GM15510 (cell line): ENCODE results near the gene GALE.

ENCODE experiments used
- POLR2A ChIP-seq: IDR thresholded peaks from 3 replicates; pipeline ENCODE4 v1.6.1; 2011; ENCODE audit warnings: borderline replicate concordance; ENCODE audit not compliant: insufficient read length; ENCODE audit errors: extremely low read depth

GALE gene

DNA sequence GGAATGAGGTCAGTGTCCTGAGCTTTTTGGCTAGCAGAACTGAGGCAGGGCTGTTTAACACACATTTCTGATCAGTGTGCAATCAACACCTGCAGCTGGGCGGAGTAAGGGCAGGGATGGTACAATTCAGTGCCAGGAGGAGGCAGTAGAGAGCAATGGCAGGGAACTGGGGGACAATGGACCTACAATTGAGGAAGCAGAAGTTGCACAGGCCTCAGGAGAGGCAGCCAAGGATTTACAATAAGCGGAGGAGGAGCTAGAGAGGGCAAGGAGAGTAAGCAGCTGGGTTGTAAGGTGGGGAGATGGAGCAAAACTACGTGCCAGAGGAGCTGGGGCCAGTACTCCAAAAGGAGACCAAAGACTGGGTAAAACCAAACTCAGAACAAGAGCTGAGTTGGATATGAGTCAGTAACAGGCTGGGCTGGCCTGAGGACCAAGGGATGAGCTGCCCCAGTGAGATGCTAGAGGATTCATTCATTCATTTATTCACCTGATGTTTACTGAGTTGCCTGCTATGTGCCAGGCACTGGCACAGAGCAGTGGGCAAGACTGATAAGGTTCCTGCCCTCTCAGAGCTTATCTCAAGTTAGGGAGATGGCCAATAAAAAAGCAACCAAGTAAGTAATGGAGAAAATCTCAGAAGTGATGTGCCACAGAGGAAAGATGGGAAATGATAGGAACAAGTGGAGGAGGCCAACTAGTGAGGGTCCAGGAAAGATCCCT lies 10.4 kb upstream of the GALE start:
- no peak for TF ChIP-seq POLR2A

DNA sequence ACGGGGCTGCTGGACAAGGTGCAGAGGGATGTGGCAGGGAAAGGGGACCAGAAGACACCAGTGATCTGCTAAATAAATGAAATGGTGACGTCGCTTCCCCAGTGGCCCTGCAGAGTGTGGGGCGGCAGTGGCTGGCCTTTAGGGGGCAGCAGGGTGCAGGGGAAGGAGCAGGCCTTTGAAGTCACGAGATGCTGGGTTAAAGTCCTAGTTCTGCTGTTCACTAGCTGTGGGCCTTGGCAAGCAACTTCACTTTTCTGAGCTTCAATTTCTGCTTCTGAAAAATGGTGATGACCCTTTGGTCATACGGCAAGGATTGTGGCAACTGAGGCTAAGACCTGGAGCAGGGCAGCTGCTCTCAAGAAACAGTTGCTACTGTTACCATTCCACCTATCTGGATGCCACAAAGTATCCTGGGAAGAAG lies 9.2 kb upstream of the GALE start:
- TF ChIP-seq POLR2A, result no peak

DNA sequence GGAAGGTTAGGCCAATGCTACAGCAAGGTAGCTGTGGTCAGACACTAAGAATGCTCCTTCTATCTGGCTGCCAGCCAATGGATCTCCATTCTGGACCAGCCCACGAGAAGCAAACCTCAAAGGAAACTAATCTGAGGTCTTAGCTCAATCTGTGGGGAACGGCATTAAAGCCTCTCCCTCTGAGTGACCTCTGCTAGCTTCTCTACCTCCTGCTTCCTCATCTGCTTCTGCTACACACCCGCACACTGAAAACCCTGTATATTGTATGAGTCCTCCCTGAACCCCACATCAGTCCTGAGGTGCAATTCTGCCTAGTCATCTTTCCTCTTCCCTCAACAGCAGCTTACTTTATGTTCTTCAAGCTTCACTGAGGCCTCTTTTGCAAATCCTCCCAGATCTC lies 6.9 kb upstream of the GALE start:
- TF ChIP-seq POLR2A, result no peak

DNA sequence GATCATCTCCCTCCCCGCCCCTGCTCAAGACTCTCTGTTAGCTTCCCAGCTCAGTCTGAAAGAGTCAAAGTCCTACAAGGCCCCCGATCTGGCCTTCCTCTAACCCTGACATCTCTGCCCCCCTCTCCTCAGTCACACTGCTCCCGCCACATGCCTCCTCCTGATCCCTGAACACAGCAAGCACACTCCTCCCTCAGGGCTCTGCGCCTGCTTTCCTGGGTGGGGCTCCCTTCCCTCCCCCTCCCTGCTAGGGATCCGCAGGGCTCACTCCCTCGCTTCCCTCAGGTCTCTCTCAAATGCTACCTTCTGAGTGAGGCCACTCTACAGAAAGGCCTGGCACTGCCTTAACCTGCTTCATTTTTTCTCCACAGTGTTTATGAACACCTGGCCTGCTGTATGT lies 5.7 kb upstream of the GALE start:
- TF ChIP-seq POLR2A, result no peak

DNA sequence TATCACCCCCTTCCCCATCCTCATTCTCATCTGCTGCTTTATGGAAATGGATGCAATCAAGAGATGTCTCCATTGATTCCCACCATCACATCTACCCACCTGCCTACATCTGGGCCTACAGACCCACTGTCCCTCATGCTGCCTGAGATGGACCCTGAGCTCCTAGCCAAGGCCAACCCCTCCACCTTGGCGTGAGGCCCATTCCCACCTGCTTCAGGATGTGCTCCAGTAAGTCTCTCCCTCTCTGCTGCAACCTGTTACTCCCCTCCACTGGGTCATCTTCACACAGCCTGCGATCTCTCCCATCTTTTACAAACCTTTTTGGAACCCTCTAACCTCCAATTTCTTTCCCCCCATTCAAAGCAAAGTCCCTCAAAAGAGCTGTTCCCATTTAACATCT lies 4.5 kb upstream of the GALE start:
- no peak for TF ChIP-seq POLR2A

DNA sequence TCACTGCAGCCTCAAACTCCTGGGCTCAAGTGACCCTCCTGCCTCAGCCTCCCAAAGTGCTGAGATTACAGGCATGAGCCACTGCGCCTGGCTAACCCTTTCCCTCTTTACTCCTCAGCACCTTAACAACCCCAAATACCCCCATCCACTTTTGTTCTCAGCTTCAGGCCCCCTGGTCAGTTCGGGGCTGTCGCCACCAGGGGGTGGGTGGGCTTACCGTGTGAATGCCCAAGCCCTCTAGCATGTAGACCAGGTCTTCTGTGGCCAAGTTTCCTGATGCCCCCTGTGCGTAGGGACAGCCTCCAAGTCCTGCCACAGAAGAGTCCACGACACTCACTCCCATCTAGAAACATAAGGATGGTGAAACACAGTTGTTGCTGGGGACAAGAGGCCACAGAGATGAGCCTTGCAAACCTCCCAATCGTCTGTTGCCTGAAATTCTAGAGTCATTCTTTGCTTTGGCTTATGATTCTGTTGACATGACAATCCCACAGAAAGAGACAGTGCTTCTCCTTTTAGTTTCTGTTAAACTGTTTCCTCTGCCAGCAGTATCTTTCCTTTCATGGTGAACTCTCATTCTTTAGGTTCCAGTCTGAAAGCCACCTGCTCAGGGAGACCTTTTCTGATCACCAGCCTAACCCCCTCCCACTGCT lies 3.8 kb upstream of the GALE start:
- TF ChIP-seq POLR2A, result no peak

DNA sequence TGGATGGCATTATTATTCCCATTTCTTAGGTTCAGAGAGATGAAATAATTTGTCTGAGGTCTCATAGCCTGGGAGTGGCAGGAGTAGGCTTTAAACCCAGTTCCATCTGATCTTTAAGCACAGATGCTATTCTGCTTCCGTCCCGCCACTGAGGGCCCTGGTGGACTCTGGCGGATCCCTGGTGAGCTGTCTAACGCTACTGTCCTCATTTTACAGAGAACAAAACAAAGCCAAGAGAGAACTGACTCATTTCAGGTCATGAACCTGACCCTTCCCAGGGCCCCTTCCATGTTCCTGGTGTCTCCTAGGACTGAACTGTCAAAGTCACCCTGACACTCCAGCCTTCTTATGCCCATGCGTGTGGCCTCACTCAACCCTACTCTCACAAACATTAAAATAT lies 3.1 kb upstream of the GALE start:
- no peak for TF ChIP-seq POLR2A

DNA sequence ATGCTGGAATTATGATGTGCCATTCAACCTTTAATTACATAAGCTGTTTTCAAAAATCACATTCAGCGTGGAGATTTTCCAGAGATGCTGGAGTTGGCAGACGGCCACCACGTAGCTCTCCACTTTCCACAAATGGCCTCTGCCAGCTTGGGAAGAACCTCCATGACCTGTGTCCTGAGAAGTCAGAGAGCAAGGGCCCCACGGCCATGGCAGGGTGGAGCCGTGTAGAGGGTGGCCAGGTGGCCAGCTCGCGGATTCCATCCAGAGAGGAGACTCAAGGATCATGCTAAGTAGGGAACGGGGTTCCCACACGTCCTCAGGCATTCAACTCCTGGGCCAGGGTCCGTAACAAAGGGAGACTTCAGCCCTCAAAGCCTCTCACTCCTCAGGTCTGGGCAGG lies 1.3 kb upstream of the GALE start:
- TF ChIP-seq POLR2A, result no peak

DNA sequence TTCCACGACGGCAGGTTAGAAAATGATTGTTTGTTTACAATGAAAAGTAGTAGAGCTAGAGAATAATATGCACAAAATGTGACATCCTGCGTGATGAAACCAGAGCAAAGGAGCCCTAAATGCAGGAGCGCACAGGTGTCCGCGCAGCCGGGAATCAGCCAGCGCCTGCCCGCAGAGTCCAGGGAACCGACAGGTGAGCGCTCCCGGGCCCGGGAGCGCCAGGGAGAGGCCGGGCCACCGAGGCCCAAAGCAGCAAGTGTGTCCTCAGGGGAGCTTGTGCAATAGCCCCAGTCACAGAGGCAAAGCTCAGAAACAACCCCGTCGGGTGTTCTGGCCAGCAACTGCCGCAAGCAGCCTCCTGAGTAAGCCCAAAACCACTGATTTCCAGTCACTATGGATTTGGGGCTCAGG lies 789 bp upstream of the GALE start:
- no peak for TF ChIP-seq POLR2A

DNA sequence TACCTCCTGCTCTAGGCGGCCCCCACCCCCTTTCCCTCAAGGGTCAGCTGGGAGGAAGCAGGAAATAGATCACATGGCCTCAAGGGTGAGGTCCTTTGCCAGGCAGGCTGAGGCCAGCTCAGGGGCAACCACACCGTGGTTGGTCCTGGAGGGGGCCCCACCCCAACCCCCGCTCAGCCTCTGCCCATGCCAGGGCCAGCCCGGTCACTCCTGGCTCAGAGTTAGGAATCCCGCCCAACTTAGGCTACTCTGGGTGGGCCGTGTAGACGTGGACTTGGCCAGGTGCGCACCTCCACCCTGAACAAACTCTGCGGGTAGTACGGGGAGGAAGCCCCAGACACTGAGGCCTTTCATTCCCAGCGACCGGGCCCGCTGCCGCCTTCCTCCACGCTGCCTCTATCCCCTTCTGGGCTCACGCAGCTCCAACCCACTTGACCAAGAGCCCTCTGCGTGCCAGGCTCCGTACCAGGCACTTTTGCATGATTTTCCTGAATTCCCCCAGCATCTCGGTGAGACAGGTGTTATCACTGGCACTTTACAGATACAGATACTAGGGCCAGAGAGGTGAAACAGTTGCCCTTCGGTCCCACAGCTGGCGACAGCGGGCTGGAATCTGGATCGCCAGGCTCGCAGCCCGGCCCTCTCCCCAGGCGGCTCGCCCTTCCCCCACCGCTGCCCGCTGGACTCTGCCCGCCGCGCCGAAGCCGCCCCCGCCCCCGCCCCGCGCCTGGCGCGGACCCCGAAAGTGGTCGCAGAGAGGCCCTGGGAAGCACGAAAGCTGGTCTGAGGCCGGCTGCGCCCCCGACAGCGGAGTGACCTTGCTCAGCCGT lies 769 bp downstream of the GALE start:
- peak; percentile 52 for TF ChIP-seq POLR2A

DNA sequence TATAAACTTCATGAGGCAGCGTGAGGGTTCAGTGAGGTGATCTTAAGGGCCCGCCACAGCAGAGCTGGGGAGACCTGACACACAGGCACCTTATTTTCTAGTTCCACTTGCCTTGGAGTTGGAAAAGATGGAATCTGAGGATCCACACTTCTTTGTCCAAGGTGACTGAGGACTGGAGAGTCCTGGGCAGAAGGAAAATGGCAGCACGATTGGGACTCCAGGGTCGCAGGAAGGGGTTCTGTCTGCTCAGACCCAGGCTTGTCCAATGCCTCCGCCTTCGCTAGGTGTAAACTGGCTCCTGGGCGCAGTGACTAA lies 1.3 kb downstream of the GALE start:
- TF ChIP-seq POLR2A, result no peak

DNA sequence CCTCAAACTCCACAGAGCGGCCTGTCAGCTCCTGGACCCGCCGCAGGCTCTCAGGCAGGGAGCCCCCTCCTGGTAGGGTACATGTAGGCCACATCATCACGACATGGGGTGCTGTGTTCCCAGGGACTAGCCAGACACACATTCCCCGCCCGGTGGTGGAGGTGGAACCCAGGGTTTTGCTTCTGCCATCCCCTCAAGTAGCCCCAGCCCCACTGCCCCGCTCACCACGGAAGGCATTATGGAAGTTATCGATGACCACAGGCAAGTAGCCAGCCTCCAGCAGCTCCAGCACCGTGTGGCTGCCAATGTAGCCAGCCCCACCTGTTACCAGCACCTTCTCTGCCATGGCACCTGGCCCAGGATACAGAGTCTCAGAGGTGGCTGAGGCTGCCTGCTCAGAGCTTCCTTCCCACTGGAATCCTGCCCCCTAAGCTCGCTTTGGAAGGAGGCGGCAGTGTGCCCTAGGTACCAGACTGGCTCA lies 1.9 kb downstream of the GALE start:
- no peak for TF ChIP-seq POLR2A

DNA sequence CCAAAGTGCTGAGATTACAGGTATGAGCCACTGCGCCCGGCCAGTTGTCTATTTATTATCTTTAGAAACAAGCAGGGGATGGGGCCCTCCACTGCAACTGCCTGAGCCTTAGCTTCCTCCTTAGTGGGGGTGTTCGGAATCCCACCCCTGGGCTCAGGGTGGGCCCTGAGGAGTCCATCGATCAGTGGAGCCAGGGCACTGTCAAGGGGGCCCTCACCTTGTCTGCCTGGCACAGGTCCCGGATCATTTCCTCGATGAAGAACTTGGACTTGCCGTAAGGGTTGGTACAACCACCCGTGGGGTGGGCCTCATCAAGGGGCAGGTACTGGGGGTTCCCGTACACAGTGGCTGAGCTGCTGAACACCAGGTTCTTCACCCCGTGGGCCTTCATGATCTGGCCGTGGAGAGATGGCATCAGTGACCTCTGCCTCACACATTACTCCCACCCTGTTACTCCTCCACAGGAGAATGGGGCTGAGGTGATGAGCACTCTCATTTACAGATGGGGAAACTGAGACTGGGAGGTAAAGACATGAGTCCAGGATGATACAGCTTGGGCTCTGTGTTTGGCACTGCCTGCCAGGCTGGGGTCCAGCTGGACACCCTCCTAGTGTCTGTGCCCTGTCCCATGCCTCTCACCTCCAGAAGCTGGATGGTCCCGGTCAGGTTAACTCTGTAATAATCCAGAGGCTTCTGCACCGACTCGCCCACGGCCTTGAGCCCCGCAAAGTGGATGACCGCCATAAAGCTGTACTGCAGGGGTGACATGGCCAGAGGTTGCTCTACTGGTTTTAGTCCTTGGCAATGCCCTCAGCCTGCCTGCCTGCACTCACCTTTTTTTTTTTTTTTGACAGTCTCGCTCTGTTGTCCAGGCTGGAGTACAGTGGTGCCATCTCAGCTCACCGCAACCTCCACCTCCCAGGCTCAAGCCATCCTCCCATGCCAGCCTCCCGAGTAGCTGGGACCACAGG lies 2.8 kb downstream of the GALE start:
- TF ChIP-seq POLR2A, result no peak

DNA sequence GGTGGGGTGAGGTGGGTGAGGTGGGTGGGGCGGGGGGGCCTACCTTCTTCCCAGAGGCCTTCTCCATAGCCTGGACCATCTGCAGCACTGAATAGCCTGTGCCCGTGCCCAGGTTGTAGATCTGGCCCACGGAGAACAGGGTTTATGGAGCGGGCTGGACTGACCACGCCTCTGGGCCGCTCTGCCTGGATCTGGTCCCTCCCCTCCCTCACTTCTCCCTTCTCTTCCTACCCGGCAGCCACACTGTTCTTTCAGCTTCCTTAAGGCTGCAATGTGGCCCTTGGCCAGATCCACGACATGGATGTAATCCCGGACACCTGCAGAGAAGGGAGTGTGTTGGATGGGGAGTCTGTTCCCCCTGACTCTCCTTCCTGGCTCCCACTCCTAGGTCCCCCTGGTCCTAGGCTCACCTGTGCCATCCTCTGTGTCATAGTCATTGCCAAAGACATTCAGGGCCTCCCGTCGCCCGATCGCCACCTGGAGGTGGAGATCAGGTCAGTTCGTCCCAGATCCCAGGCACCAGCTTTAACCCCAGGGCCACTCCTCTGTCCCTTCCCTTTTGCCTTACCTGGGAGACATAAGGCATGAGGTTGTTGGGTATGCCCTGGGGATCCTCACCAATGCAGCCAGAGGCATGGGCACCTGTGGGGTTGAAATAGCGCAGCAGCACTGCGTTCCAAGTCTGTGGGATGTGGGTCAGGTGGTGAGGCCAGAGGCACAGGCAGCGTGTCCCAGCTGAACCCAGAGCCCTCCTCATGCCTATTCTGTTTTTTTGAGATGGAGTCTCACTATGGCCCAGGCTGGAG lies 3.9 kb downstream of the GALE start:
- no peak for TF ChIP-seq POLR2A
